ENCODE measurements around the gene TTBK1. TPM values are rescaled to one million over a fixed set of nuclear protein-coding genes. Genes with fewer than 3 reads are reported as not detected.

The TTBK1 gene
- under 1 TPM in 4 of 6 donors, not detected in 2; 0.06 to 0.20 (median 0.11) TPM for total RNA-seq

DNA sequence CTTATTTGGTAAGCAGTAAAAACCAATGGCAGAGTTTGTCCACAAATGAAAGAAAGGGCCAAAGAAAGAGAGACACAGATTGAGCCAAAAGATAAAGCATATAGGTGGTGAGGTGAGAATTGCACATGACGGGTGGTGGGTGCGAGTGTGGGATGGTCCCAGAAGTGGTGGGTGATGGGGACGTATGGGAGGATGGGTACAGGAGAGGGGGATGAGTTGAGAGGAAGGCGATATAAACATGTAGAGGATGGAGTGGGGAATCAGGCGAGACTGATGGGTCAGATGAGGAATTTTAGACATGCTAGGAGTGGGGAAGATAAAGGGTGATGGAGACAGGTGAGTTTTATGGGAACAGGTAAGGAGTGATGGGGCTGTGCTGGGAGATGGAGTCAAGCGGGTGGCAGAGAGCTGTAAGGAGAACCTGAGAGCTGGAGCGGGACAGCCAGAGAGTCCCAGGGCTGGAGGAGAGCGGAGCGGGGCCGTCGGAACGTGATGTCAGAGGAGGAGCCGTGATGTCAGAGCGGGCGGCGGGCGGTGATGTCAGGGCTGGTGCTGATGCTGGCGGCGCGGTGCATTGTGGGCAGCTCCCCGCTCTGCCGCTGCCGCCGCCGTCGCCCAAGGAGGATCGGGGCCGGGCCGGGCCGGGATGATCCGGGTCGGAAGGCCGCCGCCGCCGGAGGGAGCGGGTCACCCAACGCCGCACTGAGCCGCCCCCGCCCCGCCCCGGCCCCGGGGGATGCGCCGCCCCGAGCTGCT, at the start of gene TTBK1:
TTBK1 (plus strand) TSS at position 574 of the 756 bp plus-strand sequence. CDS start 3,180 bp downstream, outside the sequence.
- H3K27me3 ChIP-seq, result peaks cover 0 to 15% (median 7%) of the 10 kb centered on the region in 4 donors
- WGBS, 2 donors, result 22% methylated on average over 20 of the region's 47 CpGs
- no peaks in the 10 kb centered on the region for H3K36me3 ChIP-seq
- TF ChIP-seq EP300 (IDR thresholded peaks at IDR 0.05) (no peak), POLR2AphosphoS5 (IDR thresholded peaks at IDR 0.05) (no peak), POLR2A (IDR thresholded peaks at IDR 0.05) (no peak)
- TF ChIP-seq, protein P1, sequence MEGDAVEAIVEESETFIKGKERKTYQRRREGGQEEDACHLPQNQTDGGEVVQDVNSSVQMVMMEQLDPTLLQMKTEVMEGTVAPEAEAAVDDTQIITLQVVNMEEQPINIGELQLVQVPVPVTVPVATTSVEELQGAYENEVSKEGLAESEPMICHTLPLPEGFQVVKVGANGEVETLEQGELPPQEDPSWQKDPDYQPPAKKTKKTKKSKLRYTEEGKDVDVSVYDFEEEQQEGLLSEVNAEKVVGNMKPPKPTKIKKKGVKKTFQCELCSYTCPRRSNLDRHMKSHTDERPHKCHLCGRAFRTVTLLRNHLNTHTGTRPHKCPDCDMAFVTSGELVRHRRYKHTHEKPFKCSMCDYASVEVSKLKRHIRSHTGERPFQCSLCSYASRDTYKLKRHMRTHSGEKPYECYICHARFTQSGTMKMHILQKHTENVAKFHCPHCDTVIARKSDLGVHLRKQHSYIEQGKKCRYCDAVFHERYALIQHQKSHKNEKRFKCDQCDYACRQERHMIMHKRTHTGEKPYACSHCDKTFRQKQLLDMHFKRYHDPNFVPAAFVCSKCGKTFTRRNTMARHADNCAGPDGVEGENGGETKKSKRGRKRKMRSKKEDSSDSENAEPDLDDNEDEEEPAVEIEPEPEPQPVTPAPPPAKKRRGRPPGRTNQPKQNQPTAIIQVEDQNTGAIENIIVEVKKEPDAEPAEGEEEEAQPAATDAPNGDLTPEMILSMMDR (IDR thresholded peaks at IDR 0.05), result no peak
- no peaks in the 10 kb centered on the region for H3K9me3 ChIP-seq
- H3K4me3 ChIP-seq, result no peak within 1 kb of the TSS
- H3K4me1 ChIP-seq, result peaks cover 7 to 22% (median 9%) of the 10 kb centered on the region in 4 donors
- ATAC-seq (ENCODE audit: low FRiP score in 2 of 2), result no peak
- peak in 1 of 2 donors; percentile 86 for DNase-seq
- no peak within 1 kb of the TSS for H3K27ac ChIP-seq

DNA sequence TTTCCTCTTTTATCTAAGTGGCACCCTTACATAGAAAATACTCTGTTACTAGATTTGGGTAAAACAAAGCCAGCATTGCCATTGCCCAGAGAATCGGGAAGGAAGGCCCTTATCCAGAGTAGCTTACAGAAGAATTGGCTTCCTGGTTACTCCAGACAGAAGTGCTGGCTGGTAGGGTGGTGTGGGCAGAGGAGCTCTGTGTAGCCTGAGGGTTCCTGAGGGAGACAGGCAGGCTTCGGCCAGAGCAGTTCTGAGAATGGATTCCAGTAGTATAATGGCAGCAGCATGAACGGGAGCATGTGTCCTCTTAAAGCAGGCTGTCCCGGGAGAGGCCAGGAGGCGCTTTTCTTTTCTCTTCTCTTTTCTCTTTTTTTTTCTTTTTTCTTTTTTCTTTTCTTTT, 49.4 kb upstream of the TTBK1 start:
- 90 to 98% methylated on average over 5 of the region's 5 CpGs for whole genome bisulfite sequencing, 2 donors
- ATAC-seq (ENCODE audit: low FRiP score in 2 of 2) (no peak), DNase-seq (peak in 1 of 2 donors; percentile 2)
- Histone ChIP-seq H3K36me3 (peaks cover 2 to 83% (median 62%) of the 10 kb centered on the region in 4 donors), H3K9me3 (no peaks in the 10 kb centered on the region), H3K27ac (no peak overlapping the region), H3K4me1 (no peaks in the 10 kb centered on the region), H3K27me3 (no peaks in the 10 kb centered on the region), H3K4me3 (no peak overlapping the region)
- no peak for TF ChIP-seq POLR2A (IDR thresholded peaks at IDR 0.05)
- no peak for TF ChIP-seq EP300 (IDR thresholded peaks at IDR 0.05)

DNA sequence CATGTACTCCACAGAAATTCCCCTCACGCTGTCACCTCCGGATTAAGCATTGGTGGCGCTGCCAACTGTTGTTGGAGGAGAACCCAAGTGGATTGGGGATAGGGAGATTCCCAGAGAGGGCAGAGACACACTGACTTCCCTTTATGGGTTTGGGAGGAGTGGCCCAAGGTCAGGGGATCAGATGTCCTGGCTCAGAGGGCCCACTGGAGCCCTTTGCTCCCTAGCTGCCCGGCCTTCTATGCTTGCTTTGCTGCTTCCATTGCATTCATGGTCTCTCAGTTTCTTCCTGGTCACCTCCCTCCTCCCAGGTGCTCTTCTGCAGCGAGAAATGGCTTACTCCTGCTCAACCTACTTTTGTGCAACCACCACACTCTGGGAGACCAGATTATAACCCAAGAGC, 46.9 kb upstream of the TTBK1 start:
- DNase-seq (peak in 1 of 2 donors; percentile 11), ATAC-seq (ENCODE audit: low FRiP score in 2 of 2) (no peak)
- no peaks in the 10 kb centered on the region for H3K27me3 ChIP-seq
- H3K27ac ChIP-seq, result no peak overlapping the region
- H3K36me3 ChIP-seq, result peaks cover 0 to 89% (median 72%) of the 10 kb centered on the region in 4 donors
- 83 to 93% methylated on average over 3 to 5 of the region's 5 CpGs for WGBS, 2 donors
- TF ChIP-seq, protein P1 (IDR thresholded peaks at IDR 0.05), result no peak
- no peak for TF ChIP-seq POLR2A (IDR thresholded peaks at IDR 0.05)
- no peak for TF ChIP-seq POLR2AphosphoS5 (IDR thresholded peaks at IDR 0.05)
- no peak for TF ChIP-seq EP300 (IDR thresholded peaks at IDR 0.05)
- H3K4me3 ChIP-seq, result no peak overlapping the region
- no peaks in the 10 kb centered on the region for H3K9me3 ChIP-seq
- H3K4me1 ChIP-seq, result no peaks in the 10 kb centered on the region

DNA sequence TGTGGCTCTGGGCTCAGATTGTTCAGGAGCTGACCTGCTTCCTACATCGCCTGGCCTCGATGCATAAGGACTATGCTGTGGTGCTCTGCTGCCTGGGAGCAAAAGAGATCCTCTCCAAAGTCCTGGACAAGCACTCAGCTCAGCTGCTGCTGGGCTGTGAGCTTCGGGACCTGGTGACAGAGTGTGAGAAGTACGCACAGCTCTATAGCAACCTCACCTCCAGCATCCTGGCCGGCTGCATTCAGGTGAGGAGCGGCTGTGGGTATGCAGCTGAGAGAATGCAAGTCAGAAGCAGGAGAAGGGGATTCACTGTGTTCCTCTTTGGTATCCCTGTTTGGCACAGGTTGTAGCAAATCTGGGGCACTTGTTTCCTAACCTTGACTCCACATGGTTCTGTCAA, 43.4 kb upstream of the TTBK1 start:
- Histone ChIP-seq H3K27ac (no peak overlapping the region), H3K9me3 (no peaks in the 10 kb centered on the region), H3K27me3 (no peaks in the 10 kb centered on the region), H3K4me1 (no peaks in the 10 kb centered on the region), H3K4me3 (no peak overlapping the region), H3K36me3 (peaks cover 0 to 74% (median 50%) of the 10 kb centered on the region in 4 donors)
- DNase-seq (peak in 1 of 2 donors; percentile 12), ATAC-seq (ENCODE audit: low FRiP score in 2 of 2) (no peak)
- 78 to 88% methylated on average over 5 to 6 of the region's 6 CpGs for WGBS, 2 donors
- no peak for TF ChIP-seq POLR2A (IDR thresholded peaks at IDR 0.05)
- TF ChIP-seq, protein P1 (IDR thresholded peaks at IDR 0.05), result no peak
- no peak for TF ChIP-seq POLR2AphosphoS5 (IDR thresholded peaks at IDR 0.05)
- TF ChIP-seq EP300 (IDR thresholded peaks at IDR 0.05), result no peak

DNA sequence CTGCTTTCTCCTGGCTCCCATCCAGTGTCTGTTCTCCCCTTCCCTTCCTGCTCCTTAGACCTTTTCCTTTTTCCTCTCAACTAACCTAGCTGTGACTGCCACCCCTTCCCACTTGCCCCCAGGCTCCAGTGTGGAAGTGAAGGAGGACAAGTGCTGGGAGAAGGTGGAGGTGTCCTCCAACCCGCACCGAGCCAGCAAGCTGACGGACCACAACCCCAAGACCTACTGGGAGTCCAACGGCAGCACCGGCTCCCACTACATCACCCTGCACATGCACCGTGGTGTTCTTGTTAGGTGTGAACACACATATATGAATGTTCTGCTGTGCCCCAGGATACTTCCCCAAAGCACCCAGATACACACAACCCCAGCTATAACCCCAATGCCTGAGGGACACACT, 42.7 kb upstream of the TTBK1 start:
- Histone ChIP-seq H3K36me3 (peaks cover 0 to 73% (median 46%) of the 10 kb centered on the region in 4 donors), H3K4me1 (no peaks in the 10 kb centered on the region), H3K27ac (no peak overlapping the region), H3K4me3 (no peak overlapping the region), H3K27me3 (no peaks in the 10 kb centered on the region), H3K9me3 (no peaks in the 10 kb centered on the region)
- TF ChIP-seq POLR2AphosphoS5 (IDR thresholded peaks at IDR 0.05) (no peak), EP300 (IDR thresholded peaks at IDR 0.05) (no peak), POLR2A (IDR thresholded peaks at IDR 0.05) (no peak)
- TF ChIP-seq, protein P1 (IDR thresholded peaks at IDR 0.05), result no peak
- ATAC-seq (ENCODE audit: low FRiP score in 2 of 2) (no peak), DNase-seq (peak in 1 of 2 donors; percentile 1)
- 97 to 98% methylated on average over 6 of the region's 6 CpGs for WGBS, 2 donors

Data from upper lobe of left lung (tissue), 6 donors.